GM12892 (cell line): Measurements from ENCODE around the gene PLAAT3.

Experiments used
- POLR2A ChIP-seq: IDR thresholded peaks from 2 replicates; pipeline ENCODE4 v1.6.1; 2011; ENCODE audit warnings: low read depth, low read length, control low read depth
- POLR2AphosphoS5 ChIP-seq: IDR thresholded peaks from 2 replicates; pipeline ENCODE4 v1.6.1; 2011; ENCODE audit warnings: low read depth, low read length, control low read depth
- TAF1 ChIP-seq: IDR thresholded peaks from 2 replicates; pipeline ENCODE4 v1.6.1; 2011; ENCODE audit warnings: low read depth, mild to moderate bottlenecking, control low read depth, low read length, borderline replicate concordance

GRCh38 chr11:63537293-63538101 is 76.7 kb downstream of the PLAAT3 start:
- TF ChIP-seq POLR2A: no peak
- no peak for TF ChIP-seq POLR2AphosphoS5
- TF ChIP-seq TAF1: no peak
